HG02938 (cell line): Measurements from ENCODE around the gene INTS14.
"Not testable (repeated sequence)": the region's sequence is repeated elsewhere in the genome, so short reads cannot be mapped to it uniquely, and the experiment has no call there.

Experiments
- ATAC-seq: cut with Tn5 transposase; IDR thresholded peaks from one replicate; pipeline ENCODE4 v1.9.1; 2021; ENCODE audit warnings: mild to moderate bottlenecking, moderate library complexity; ENCODE audit not compliant: unreplicated experiment

INTS14 gene

DNA sequence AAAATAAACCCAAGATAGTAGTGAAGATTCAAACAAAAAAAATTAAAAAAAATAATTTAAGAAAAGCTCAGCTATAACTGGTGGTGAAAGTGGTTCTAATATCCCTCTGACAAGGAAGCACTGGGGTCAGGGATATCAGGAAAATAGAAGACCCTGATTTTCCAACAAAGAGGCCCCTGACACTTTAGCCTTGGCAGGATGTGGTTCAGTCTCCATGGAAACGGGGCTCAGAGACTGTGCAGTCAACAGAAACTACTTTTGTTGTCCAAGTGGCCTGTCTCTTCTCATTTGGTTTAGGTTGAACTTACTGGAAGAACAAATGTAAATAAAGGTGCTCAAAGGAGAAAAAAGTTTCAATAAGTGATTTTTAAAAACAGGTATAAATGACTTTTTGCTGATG is 27.2 kb downstream of the INTS14 start:
- peak; percentile 71 for ATAC-seq

DNA sequence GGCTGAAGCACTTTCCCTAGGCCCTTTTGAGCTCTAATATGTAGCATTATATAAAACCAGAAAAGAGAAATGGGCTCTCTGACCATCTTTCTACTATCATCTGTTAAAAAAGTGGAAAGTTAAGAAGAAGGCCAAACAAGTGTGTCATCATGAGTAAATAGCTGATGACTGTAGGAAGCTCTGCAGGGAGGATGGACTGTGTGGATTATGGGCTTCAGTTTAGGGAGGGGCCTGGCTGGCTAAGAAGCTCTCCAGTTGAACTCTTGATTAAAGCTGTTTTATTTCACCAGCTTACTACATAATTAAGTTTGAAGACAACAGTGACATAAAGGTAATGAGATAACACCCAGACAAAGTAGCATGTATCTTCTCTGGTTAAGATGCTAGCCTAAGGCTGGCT is 30.6 kb downstream of the INTS14 start:
- no peak for ATAC-seq

DNA sequence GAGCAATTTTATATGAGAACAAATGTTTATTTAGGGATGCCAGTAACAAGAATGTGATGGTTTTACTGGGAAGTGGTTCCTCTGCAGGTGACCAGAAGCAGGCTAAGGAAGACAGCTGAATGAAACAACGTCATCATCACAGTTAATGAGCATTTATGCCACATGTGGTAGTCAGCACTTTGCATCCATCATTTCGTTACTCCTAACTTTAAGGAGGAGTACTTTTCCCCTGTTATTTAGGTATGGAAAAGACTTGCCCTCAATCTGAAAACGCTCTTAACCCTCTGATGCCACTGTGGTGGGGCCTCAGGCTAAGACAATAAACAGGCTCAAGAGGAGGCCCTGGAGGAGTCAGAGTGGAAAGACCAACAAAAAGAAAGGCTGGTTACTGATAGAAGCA is 31.2 kb downstream of the INTS14 start:
- no peak for ATAC-seq

DNA sequence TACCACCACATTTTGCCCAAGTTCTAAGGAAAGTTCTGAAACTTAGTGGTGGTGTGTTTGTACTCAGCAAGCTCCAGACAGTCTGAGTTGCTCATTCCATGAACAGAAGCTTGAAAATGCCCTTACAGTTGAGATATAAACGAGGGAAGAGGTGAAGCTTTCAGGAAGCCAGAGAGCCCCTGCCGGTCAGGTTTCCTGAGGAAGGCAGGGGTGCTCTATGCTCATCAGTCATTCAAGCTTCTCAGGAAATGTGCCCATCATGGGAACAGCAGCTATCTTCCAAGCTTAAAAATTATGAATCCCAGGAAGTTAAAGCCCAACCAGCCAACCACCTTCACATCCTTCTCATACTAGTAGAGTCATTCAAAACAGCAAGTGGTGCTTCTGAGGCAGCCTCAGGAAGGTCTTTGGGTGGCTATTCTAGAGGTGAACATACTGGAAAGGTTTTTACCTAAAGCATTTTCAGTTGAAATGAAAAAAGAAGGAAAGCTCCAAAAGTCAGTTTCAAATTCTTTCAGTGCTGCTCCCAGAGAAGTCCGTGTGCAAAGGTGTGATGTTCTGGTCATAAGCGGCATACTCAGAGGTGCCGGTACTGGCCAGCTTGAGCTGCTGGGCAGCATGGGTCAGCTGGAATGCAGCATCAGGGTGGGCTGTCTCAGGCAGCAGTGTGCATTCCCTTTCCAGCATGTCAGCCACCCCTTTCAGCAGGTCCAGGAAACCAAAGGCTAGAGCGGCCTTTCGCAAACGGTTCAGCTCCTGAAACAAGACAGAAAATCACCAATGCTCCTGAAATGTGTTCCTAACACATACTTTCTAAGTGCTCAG is 31.8 kb downstream of the INTS14 start:
- ATAC-seq, result no peak

DNA sequence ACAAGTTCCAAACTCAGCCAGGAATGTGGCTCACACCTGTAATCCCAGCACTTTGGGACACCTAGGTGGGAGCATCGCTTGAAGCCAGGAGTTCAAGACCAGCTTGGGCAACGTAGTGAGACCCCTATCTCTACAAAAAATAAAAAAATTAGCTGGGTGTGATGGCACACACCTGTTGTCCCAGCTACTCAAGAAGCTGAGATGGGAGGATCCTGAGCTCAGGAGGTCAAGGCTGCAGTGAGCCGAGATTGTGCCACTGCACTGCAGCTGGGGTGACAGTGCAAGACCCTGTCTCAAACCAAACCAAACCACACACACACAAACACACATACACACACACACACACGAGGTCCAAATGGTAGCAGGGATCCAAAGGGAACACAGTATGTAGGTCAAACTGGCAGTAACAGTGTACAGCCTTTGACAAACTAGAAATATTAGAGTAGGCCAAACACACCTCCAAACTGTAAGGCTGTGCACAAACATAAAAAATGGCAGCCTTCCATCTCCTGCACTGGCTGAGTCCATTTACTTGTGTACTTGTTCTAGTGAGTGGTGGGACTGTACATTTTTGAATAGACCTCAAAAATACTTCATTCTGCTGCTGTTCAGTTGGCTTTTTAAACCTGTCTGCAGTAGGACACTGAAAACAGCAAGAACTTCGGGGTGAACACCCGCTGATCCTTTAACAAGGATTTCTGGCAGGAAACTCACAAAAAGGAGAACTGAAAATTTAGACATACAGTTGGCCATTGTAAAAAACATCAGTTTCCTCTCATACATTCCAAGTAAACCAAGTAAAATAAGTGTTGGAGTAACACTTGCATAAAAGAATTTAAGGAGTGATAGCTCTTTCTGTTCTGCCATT is 33.6 kb downstream of the INTS14 start:
- no peak for ATAC-seq

DNA sequence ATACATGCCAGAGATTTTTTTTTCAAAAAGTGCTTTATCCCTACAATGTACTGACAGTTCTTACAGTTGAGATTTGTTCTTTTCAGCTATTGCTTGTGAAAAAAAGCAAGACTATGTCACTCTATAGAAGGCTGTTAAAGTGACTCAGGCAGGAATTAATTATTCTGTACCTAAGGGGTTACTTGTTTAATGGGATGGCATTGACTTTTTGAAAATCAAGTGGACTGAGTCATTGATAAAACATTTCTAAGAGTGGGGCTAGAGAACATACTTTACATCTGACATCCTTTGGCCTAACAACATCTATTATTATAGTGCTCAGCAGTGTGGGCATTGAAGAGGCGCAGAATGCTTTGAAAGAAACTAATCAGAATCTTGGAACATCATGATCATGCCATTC is 34.3 kb downstream of the INTS14 start:
- ATAC-seq, result no peak

DNA sequence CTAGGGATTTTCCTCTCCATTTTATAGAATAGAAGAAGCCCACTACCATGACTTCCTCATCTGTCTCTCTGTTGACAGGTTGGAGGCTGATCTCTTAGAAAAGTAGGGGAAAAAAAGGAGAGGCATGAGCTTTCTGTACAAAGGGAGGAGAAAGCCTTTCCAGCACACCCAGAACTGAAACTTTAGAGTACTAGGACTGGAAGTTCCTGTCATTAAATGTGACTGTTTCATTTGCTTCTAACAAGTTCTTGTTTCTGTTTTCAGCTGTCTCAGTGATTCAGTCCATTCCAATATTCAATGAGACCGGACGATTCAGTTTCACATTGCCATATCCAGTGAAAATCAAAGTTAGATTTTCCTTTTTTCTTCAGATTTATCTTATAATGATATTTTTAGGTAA is 39.0 kb downstream of the INTS14 start:
- no peak for ATAC-seq

DNA sequence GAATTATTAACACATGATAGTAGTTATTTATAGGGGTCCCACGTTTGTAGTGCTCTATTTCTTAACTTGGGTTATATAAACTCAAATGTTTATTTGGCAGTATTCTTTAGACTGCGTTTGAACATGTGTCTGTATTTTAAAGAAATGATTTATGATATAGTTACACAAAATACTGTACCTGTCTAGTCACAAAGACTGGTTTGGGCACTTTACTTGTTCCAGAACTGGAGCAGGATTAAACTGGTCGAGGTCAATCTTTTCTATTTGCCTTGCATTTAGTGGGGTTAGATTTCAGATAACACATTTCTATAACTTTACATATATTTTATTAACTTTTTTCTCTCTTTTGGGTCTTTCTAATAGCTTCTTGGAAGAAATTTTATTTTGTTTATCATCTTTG is 41.2 kb downstream of the INTS14 start:
- no peak for ATAC-seq

DNA sequence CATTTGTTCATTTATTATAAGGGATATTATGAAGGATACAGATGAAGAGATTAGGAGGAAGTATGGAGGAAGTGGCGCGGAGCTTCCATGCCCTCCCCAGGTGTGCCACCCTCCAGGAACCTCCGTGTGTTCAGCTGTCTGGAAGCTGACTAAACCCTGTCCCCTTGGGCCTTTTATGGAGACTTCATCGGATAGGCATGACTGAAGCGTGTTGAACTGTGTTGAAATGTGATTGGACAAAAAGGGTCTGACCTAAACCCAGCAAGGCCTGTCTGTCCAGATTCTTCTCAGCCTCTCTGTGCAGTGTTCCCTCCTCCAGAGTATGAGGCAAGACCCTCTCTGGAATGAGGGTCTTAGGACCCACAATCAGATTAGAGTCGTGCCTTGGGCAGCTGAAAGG is 49.0 kb downstream of the INTS14 start:
- ATAC-seq, result no peak

DNA sequence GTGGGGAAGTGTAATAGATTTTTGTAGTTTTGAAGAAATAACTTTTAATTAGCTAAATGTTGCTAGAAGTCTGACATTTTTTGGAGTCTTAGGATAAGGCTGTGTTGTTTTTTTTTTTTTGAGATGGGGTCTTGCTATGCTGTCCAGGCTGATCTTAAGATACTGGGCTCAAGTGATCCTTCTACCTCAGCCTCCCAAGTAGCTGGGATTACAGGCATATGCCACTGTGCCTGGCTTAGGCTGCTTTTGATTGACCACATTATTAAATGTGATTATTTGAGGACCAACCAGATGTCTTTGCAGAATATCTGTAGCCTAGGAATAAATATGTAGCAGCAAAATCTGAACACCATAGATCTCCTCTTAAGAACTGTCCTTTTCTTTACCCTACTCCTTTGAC is 51.0 kb downstream of the INTS14 start:
- no peak for ATAC-seq

DNA sequence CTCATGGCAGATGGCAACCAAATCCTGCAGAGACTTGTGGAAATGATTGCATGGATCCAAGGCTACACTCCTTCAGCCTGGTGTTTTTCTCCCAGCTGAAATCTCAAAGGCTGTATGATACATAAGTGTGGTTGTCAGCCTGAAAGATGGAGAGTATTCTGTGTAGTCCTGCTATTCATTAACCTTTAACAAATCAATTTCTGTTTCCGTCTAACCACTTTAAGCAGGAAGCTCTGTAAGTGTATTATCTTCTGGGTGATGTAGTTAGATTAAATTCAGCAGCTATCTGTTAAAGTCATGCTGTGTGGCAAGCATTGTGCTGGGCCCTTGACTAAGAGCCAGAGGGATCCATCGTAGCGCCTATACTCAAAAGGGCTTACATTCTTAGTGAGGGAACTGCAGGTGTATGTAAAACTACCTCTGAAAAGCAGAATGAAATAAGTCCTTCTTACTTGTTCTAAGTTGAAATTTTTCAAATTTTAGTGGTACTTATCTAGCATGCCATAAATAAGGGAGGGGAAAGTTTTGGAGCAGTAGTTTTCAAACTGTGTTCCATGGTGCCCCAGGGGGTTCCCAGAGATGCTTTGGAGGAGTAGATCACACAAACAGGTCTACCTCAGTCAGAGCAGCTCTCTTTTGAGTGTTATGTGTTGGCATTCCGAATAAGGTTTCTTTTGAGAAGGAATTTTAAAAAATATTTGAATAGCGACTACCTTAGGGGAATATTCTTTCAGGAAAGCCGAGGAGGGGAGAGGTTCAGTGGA is 51.8 kb downstream of the INTS14 start:
- ATAC-seq, result no peak

DNA sequence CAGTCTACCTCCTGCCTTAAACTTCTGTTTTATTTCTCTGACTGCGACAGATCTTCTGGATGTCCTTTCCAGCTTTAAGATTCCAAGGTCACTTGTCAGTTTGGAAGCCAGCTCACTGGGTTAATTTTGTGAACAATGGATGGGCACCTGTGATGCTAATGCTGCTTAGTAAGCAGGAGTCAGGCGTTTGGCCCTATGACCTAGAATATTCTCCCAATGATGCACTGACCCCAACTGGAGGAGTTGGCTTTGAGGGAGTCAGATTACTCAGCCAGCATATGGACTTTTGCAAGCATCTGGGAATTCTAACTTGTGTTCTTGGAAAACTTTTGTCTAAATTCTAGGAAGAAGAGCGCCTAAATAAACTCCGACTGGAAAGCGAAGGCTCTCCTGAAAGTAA is 52.6 kb downstream of the INTS14 start:
- ATAC-seq, result no peak

DNA sequence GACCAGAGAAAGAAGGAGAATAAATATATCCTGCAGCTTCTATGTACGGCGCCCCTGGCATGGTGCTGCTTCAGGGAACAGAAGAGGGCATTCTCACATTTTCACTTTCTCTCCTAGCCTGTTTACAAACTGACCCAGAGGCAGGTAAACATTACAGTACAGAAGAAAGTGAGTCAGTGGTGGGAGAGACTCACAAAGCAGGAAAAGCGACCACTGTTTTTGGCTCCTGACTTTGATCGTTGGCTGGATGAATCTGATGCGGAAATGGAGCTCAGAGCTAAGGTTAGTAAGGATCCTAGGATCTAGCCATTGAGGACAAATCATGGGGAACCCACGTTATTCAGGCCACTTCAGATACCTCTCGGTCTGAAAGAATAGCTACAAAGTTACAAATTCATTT is 54.3 kb downstream of the INTS14 start:
- ATAC-seq, result no peak

DNA sequence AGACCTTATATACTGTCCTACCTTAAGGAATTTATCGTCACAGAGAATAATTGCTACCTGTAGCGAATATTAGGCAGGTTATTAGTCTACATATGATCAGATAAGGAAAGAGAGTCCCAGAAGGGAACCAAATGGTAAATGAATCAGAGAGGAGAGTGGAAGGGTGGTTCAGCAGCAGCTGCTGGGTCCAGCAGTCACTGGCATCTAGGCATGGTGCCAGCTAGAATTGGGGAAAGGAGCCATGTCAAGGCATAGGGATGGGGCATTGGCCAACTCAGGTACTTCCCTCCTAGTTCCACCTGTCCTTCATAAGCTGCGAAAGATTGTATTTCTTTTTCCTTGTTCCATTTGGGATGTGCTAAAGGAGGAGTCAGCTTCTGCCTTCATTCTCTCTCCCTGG is 57.2 kb downstream of the INTS14 start:
- ATAC-seq, result no peak

DNA sequence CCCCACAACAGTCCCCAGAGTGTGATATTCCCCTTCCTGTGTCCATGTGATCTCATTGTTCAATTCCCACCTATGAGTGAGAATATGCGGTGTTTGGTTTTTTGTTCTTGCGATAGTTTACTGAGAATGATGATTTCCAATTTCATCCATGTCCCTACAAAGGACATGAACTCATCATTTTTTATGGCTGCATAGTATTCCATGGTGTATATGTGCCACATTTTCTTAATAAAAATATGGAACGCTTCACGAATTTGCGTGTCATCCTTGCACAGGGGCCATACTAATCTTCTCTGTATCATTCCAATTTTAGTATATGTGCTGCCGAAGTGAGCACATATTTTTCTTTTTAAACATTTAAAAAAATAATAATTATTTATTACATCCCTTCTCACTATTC is 58.1 kb downstream of the INTS14 start:
- ATAC-seq, result not testable (repeated sequence)

DNA sequence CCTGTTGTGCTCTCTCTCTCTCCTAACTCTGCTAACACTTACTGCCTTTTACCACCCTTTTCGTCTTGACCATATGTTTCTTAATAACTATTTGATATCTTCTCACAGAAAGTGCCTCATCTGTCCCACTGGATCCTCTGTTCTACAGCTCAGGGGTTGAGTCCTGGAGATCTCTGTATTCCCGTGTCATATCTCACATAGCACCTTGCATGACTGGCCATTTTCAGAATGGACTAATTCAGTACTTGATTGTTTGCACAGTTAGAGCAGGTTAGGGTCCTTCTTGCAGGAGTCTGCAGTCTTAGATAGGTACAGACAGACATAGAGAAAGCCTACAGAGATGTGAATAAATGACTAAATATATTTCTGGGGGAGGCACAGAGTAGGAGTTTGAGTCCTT is 59.7 kb downstream of the INTS14 start:
- no peak for ATAC-seq

DNA sequence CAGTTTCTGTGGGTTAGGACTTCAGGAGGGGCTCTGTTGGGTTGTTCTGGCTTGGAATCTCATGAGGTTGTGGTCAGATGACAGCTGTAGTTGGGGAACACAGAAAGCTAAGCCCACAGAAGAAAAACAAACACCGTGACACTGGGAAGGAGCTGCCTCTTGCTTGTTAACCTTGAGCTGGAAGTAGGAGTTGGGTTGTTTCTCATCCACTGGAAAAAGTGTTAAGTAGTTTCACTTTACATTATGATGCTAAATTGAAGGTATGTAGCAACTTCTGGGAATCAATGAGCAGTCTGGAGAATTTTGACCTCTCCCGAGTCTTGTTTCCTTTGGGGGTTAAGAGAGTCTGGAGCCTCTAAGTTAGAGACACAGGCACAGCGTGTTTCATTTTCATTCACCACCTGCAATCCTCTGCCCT is 60.2 kb downstream of the INTS14 start:
- no peak for ATAC-seq

DNA sequence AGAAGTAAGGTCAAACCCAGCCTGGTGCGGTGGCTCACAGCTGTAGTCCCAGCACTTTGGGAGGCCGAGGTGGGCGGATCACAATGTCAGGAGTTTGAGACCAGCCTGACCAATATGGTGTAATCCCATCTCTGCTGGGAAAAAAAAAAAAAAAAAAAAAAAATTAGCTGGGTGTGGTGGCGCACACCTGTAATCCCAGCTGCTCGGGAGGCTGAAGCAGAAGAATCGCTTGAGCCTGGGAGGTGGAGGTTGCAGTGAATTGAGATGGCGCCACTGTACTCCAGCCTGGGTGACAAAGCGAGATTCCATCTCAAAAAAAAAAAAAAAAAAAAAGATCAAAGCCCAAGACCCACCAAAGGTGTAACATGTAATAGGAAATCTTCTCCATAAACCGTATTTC is 61.6 kb downstream of the INTS14 start:
- ATAC-seq, result not testable (repeated sequence)

DNA sequence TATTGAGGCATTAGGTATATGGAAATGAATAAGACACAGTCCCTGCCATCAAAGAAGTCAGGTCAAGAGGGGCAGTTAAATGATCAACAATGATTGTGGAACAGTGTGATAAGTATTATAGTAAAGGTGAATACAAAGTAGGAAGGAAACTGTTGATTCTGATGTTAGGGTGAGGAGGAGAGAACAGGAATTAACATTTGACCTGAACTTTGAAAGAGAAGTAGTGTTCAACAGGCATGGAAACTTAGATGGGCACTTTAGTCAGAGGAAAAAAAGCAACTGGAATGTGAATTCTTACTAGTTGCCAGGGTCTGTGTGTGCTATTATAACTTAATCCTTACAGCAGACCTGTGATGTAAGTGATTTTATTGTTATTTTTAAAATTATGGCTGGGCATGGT is 63.1 kb downstream of the INTS14 start:
- no peak for ATAC-seq

DNA sequence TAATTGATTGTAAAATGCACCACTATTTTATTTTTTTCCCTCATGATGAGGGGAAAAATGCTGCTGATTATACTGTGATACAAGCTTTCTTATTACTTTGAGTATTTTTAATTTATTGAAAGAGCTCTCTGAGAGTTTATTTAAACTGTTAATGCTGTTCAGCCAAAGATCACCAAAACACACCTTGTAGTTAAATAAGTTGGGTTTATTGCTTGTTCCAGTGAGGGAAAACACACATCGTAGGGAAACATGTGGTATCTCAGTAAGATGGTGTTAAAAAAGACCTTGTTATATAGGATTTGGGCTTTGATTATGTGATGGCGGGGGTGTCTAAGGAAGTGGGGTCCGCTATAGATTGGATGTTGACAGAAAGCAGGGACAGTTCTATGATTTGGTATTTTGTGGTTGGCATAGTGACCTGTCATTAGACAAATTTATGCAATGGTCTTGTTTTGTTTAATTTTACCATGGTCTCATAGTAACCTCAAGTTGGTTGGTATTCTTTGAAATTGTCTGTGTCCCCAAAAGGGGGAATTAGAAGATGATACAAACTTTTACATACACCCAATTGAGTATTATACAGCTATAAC is 69.6 kb downstream of the INTS14 start:
- ATAC-seq, result no peak

DNA sequence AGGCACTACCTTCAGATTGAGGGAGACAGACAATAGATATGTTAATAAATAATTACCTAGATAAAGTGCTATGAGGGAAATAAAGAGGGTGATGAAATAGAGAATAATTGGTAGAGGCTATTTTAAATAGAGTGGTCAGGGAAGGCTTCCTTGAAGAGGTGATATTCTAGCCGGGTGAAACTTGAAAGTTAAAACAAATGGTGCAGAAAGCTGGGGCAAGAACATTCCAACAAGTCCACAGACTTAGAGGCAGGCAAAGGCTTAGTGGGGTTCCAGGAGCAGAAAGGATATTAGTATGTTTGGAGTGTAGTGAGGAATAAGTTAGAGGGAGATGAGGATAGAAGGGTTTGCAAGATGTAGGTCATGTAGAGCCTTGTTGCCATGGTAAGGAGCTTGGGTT is 70.6 kb downstream of the INTS14 start:
- no peak for ATAC-seq
